Ureter (tissue), 1 donor: Measurements from ENCODE around the gene KHDC1. TPM values are rescaled to one million over a fixed set of nuclear protein-coding genes. Genes with fewer than 3 reads are reported as not detected.
"Not testable (repeated sequence)": the region's sequence is repeated elsewhere in the genome, so short reads cannot be mapped to it uniquely, and the experiment has no call there.

Experiments used
- DNase-seq: peaks from one replicate; pipeline ENCODE4 v3.0.0-alpha.2; 2020; ENCODE audit warnings: low spot score
- total RNA-seq: library from RNA; stranded (reverse); gene quantifications from one replicate; pipeline ENCODE4 v1.2.4, GENCODE V29; 2023
- donor health status: DM: yes; HTN: yes; CAD: no.

KHDC1 gene
- total RNA-seq, 1 donor from 2014 or later = 1.5 TPM

DNA sequence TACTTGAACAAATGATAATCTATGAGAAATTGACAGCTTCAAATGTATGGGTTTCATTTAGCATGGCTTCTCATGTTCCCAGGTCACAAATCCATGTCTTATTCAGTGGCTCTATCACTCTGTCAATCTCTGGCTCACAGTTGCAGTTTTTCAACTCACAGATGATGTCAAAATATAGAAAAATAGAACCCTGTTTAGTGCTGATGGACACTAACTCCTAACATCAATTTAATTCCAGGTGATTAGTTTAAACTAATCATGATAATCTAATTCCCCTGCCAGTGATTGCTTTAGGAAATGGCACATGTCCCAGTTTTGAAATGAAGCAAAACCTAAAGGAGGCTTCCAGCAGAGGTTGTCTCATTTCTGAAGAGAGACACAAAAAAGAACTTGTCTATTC, 13.0 kb downstream of the KHDC1 start:
- DNase-seq = no peak

DNA sequence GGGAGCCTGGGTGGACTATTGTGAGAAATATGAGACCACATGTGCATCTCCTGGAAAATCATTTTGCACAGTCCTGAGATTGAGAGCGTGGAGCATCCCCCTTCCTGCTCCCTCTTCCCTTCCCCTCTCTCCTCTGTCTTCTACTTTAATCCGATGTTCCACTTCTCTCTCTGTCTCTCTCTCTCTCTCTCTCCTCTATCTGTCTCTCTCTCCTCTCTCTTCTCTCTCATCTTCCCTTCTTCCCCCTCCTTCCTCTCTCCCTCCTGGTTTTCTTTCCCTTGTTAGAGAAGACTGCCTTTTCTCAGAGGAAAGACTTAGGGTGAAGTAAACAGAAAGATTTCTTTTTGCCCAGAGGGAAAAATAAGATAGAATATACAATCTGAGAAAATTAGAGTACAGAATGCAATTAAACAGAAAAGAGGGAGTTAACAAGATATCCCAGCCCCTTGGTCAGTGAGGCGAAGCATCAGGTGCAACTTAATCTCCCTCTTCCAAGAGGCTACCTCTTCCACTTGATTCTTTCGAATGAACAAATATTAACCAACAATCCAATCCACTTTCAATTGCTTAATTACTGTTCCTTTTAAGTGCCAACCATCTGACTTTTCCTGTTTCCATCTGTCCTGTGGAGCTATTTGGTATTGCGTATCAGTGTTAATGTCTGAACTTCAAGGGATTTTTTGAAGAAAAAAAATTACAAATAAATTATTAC, 14.6 kb downstream of the KHDC1 start:
- DNase-seq = no peak

DNA sequence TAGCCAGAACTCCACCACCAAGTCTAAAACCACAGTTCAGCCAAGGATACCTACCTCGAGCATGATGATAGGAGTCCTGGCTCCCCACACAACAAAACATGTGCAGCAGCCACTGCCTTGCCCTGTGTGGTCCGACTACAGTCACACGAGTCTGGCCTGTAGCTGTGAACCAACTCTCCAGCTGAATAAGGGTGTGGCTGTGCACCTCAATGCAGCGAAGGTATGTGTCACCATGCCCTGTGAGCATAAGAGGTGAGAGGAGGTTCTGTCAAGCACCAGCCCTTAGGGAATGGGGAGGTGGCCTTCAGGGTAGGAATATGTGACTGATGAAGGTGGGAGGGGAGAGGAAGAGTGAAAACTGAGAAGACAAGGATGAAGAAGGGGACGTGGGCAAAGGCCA, 21.0 kb downstream of the KHDC1 start:
- DNase-seq = no peak

DNA sequence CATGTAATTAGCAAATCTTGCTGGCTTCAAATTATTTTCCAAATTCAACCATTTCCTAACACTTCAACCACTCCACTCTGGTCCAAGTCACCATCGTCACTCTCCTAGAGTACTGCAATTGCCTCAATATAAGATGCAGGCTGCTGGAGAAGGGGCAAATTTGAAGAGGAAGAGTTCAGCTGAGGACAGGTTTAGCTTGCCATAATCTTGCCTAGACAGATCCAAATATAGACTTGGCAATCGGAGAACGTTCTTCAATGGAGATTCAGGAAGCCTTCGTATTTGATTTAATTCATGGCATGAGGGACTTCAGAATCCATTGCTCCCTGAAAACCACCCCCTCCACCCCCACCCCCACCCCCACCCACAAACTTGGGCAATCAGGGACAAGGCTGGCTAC, 22.3 kb downstream of the KHDC1 start:
- no peak for DNase-seq

DNA sequence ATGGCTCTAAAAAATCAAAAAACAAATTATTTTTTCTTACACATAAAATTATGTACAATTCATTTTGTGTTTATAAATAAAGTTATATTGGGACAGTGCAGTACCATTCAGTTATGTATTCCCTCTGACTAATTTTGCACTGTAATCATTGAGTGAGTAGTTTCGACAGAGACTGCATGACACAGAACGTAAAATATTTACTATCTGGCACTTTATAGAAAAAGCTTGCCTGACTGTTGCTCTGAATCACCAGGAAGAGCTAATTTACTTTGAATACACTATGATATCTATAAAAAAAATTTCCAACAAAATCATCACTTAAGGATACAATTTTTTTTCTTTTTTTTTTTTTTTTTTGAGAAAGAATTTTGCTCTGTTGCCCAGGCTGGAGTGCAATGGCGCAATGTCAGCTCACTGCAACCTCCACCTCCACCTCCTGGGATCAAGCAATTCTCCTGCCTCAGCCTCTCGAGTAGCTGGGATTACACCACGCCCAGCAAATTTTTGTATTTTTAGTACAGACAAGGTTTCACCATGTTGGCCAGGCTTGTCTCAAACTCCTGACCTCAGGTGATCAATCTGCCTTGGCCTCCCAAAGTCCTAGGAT, 26.7 kb downstream of the KHDC1 start:
- no peak for DNase-seq

DNA sequence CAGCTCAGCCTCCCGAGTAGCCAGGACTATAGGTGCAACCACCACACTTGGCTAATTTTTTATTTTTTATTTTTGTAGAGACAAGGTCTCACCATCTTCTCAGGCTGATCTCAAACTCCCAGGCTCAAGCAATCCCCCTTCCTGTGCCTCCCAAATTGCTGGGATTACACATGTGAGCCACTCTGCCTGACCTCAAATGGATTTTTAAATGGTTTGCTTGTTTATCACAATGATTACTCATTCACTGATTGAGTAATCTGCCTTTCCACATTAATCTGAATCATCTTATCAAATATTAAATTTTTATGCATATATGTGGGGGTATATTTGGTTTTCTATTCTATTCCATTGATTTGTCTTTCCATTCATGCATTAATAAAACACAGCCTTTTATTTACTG, 28.3 kb downstream of the KHDC1 start:
- DNase-seq = no peak

DNA sequence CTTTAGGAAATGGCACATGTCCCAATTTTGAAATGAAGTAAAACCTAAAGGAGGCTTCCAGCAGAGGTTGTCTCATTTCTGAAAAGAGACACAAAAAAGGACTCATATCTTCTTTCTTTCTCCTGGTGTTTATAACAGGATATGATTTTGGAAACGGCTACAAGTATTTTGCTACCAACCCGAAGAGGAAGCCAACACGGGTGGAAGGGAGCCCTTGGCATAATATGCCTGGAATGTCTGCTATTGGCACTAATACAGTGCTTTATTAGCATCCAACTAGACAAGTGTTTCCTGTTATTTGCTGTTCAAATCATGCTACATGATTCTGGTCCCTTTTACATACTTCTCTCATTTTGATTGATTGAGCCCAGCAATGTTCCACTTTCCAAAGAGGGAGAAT, 29.0 kb downstream of the KHDC1 start:
- DNase-seq = not testable (repeated sequence)

DNA sequence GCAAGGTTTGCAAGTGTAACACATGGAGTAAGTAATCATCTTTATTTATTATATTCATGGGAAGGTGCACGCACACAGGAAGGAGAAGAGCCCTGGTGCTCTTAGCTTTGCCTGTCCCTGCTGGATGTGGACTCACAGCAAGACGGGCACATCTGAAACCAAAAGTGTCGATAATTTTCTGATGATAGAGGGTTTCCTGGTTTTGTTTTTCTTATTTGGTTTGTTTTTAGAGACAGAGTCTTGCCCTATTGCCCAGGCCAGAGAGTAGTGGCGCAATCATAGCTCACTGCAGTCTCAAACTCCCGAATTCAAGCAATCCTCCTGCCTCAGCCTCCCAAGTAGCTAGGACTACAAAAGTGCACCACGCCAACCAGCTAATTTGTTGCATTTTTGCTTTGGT, 29.9 kb downstream of the KHDC1 start:
- no peak for DNase-seq

DNA sequence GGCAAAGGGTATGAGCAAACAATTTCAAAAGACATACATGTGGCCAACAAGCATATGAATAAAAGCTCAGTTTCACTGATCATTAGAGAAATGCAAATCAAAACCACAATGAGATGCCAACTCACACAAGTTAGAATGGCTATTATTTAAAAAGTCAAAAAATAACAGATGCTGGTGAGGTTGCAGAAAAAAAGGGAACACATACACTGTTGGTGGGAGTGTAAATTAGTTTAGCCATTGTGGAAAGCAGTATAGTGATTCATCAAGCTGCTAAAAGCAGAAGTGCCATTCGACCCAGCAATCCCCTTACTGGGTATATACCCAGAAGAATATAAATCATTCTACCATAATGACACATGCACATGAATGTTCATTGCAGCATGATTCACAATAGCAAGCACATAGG, 31.0 kb downstream of the KHDC1 start:
- no peak for DNase-seq

DNA sequence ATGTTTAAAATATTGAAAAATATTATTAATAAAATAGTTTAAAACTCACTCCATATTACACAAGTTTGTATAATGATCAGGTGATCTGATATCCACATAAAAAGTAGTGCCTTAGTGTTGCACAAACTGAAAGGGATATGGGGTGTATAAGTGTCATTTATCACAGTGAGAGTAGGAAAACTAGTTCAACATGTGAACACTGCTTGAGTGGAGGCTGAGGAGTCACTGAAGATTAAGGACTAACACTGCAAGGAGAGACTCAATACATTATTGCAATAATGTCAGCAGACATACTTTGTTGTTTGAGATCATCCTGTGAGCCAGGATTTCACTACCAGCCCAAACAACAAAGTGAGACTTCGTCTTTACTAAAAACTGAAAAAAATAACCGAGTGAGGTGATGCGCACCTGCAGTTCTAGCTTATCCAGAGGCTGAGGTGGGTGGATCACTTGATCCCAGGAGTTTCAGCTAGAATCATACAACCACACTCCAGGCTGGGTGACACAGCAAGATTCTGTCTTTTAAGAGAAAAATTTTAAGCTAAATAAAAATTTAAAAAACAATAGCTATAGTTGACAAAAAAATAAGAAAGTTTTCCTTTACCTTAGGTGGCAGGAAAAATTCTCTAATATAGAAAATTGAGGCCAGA, 35.3 kb downstream of the KHDC1 start:
- DNase-seq = no peak

DNA sequence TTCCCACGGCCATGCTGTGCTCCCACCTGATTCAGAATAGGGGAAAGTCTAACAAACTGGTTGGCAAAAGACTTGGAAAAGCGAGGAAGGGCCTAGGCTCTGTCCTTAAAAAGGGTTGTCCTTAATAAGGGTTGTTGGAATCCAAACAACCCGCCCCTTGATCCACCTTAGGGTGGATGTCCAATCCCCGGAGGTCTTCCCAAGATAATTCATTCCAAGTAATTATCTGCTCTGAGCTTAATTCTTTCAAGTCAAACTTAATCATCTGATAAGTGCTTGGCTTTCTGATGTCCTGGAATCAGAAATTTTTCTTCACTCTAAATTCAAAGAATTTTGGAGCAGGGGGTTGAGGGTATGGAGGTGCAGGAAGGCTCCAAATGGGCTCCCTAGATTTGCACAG, 37.6 kb downstream of the KHDC1 start, which contains the start of gene KHDC1L:
Gene KHDC1L (minus strand): TSS at position 101 of the 400 bp plus-strand sequence. CDS start 88 bp downstream, at position 13.
- no peak for DNase-seq

DNA sequence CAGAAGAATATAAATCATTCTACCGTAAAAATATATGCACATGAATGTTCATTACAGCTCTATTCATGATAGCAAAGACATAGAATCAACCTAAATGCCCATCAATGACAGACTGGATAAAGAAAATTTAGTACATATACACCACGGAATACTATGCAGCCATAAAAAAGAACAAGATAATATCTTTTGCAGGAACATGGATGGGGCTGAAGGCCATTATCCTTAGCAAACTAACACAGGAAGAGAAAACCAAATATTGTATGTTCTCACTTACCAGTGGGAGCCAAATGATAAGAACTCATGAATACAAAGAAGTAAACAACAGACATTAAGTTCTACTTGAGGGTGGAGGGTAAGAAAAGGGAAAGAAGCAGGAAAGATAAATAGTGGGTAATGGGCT, 46.1 kb downstream of the KHDC1 start:
- DNase-seq = no peak

DNA sequence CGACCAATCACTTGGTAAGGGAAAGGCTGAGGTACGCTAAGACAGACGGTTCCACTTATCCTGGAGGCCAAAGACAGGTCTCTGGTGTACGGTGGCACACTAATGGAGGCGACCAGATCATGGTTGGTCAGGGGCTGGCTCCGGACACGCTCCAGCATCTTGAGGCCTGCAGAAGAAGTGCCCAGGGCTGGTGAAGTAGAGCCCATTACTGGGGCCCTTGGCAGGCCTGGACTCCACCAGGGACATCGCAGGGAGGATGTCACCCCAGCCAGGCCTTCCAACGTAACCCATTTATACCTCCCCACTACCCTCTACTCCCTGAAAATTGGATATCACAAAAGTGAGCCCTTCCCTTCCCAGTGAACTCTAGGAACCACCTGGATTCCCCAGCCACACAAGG, 53.9 kb downstream of the KHDC1 start:
- DNase-seq = no peak

DNA sequence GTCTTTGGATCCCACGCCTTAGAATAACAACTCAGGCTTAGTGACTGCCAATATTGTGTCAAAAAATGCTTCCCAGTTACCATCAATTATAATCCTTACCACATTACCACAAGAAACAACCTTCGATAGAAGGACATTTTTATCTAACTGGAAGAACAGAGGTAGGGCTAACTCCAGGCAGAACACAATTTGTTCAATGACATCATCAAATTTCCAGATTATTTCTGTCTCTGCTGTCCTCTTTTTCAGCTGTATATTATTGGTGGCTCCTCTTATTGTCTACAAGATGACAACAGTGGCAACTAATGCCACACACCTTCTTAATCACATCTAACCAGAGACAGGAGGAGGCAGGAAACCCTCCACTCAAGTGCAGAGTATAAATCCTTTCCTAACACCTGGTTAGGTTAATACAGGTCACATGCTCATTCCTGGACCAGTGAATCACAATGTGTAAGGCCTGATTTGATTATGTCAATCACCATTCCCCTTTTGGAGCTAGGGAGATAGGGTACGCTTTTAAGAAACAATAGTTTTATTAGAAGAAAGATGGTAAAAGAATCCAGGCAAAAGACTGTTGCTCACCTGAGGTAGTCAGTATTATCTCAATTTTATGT, 55.7 kb downstream of the KHDC1 start:
- no peak for DNase-seq

DNA sequence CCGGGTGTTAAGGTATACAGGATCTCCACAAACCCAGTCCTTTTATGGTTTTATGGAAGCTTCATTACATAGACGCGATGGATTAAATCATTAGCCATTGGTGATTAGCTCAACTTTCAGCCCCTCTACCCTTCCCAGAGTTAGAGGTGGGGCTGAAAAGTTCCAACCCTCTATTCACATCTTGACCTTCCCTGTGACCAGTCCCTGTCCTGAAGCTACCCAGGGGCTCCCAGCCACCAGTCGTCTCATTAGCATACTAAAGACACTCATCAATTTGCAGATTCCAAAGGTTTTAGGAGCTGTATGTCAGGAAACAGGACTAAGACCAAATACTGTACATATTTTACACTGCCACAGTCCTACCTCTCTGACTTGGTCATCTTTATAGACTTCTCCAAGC, 58.7 kb downstream of the KHDC1 start:
- DNase-seq = no peak

DNA sequence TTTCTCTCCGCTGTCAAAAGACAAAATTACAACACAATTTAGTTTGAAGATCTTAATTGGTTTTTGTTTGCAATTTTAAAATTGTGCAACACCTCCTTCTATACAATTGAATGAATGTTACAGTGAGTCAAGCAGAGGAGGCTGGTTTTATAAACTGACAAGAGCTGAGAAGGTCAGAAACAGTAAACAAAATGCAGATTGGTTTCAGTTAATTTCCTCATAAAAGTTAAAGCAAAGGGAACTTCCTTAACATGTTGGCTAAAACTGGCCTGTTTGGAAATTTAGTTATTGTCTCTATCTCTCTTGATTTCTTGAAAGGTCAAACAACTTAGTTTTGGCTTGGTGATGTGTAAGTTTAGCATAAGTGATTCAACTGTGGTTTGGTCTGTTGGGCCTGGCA, 59.9 kb downstream of the KHDC1 start:
- DNase-seq = no peak

DNA sequence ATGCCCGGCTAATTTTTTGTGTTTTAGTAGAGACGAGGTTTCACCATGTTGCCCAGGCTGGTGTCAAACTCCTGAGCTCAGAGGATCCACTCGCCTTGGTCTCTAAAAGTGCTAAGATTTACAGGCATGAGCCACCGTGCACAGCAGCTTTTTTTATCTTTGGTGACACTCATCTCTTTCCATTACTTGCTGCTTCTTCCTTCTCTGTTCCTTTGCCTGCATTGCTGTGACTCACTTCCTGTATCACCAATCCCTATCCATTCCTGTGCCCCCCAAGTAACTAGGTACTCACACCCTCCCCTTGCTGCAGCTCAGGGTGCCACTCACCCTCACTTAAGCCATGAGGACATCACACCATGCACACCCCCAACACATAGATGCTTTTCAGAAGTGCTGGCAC, 62.3 kb downstream of the KHDC1 start:
- no peak for DNase-seq

DNA sequence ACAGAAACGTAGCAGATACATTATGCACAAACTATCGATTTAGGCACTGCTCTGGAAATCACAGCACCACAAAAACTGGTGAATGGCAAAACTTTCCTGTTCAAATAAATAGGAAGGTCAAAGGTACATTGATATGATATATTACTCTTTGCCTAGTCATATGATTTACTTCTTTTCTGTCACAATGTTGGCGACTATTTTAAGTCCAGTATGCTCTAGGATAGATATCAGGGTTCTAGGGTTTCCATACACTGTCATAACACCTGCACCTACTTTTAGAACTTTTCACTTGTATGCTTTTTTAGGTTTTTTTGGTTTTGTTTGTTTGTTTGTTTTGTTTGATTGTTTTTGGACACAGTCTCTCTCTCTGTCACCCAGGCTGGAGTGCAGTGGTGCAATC, 62.7 kb downstream of the KHDC1 start:
- no peak for DNase-seq

DNA sequence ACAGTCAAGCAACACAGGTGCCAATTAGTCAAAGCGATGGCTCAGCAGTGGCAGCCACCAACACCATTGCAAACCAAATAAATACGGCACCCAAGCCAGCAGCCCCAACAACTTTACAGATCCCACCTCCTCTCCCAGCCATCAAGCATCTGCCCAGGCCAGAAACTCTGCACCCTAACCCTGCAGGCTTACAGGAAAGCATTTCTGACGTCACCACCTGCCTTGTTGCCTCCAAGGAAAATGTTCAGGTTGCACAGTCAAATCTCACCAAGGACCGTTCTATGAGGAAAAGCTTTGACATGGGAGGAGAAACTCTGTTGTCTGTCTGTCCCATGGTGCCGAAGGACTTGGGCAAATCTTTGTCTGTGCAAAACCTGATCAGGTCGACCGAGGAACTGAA, 68.3 kb downstream of the KHDC1 start:
- DNase-seq = no peak

DNA sequence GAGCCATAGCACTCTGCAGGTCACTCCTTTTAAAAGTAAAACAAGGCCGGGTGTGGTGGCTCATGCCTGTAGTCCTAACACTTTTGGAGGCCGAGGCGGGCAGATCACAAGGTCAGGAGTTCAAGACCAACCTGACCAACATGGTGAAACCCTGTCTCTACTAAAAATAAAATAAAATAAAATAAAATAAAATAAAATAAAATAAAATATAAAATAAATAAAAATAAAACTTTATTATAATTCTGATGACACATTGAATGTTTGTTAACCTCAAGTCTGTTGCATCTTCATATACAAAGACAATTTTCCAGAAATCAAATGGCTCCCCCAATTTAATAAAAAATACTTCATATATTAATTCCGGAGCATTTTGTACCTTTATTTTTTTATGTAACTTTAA, 69.7 kb downstream of the KHDC1 start:
- DNase-seq = not testable (repeated sequence)
